GM18870 (cell line): ENCODE measurements around the gene TMEM132E.

Experiments
- ATAC-seq: cut with Tn5 transposase; IDR thresholded peaks from one replicate; pipeline ENCODE4 v1.9.1; 2021; ENCODE audit warnings: moderate library complexity; ENCODE audit not compliant: unreplicated experiment

TMEM132E gene

GRCh38 chr17:34592002-34592401 lies 12.6 kb downstream of the TMEM132E start:
- no peak for ATAC-seq

DNA sequence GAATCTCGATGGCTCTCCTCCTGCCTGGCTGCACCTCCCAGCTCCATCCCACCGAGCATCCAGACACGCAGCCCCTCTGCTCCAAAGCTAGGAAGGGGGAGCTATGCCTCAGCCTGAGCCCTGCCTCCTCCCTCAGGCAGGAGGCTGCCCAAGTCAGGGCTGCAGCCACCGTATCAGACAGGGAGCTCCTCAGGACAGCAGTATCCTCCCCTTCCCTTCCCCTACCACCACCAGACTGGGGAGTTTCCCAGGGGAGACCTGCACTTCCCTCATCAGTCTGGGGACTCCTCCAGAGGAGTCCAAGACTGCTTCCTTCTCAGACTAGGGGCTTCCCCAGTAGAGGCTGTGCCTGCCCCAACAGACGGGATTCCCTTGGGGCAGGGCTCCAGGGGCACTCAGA lies 17.5 kb downstream of the TMEM132E start:
- ATAC-seq: no peak

GRCh38 chr17:34598161-34598776 lies 18.9 kb downstream of the TMEM132E start:
- ATAC-seq: no peak

DNA sequence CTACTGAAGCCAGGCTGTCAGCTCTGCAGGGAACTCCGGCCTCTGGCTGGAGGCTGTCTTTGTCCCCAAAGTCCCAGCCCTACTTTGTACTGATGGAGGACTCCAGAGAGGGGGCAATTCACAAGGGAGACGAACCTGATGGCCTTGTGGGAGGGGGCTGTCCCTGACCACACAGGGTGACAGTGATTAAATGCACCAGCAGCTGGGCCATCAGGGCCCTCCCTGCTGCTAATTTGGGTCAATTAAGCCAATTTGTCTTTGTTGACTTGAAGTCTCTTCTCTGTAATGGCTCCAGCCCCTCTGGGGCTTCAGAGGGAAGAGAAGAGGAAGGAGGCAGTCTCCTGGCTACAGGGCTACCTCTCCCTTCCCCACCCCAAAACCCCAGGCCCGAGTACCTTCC lies 22.0 kb downstream of the TMEM132E start:
- ATAC-seq: no peak

- no peak for ATAC-seq
These were observed 24.6 kb downstream of the TMEM132E start for GRCh38 chr17:34603974-34604373.

GRCh38 chr17:34606763-34607162 lies 27.4 kb downstream of the TMEM132E start:
- ATAC-seq: no peak

DNA sequence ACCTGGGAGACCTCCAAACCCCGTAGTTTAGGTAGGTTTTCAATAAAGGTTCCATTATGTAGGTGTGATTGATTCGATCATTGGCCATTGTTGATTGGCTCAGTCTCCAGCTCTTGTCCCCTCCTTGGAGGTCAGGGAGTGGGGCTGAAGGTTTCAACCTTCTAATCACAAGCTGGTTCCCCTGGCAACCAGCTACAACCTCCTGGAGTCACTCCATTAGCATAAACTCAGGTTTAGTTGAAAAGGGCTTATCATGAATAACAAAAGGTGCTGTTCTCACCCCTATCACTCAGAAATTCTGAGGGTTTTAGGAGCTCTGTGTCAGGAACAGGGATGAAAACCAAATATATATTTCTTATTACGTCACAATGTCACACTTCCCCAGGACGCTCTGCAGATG lies 28.5 kb downstream of the TMEM132E start:
- no peak for ATAC-seq

GRCh38 chr17:34609210-34609609 lies 29.8 kb downstream of the TMEM132E start:
- ATAC-seq: no peak

DNA sequence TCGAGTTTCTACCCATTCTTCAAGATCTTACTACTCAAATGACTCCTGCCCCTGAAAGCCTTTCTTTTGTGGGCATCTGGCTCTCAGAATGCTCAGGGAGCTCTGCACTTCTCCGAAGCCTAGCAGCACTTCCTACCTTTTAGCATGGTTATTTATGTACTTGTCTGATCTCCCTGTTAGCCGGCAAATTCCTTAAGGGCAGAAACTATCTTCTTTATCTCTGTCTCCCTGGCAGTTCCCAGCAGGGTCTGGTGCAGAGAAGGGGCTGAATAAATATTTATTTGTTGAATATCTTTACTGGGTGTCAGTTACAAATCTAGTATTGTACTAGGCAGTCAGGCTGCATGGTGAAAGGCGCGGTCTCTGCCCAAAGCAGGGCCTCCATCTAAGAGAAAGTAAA lies 30.7 kb downstream of the TMEM132E start:
- no peak for ATAC-seq

- no peak for ATAC-seq
These were observed 31.1 kb downstream of the TMEM132E start for GRCh38 chr17:34610506-34610905.

DNA sequence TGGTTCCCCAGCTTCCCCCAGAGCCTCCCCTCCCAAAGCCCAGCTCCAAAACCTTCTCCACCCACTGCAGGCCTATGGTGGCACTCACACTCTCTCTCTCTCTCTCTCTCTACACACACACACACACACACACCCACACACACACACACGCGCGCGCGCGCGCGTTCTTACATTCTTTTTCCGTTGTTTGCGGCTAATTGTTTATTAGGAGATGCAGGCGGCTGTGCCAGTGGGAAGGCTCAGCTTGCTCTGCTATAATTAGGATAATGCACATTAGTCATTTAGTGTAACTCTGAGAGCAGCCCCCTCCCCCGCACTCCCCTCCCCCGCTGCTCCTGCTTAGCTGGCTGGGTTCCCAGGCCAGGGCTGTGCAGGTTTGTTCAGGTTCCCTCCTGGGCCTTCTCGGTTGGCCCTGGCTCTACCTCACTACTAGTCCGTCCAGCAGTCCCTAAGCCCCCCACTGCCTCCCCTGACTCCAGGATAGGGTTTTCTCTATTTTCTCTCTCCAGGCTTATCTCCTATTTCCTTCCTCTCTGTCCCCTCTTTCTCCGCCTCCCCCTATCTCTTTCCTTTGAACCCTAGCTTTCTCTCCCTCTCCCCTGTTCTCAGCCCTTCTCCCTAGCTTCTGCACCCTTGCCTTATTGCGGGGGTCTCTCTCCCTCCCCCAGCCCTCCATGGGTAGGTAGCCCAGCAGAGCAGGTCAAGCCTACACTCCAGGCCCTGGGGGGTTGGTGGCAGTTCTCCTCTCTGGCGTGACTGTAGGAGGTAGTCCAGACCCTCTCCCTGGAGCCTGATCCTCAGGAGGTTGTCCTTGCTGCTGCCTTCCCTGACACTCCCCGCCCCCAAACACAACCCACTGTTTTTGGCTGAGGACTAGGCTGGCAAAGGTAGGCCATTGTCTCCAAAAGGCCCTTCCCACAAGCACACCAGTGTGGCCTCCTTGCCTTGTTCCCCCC lies 34.0 kb downstream of the TMEM132E start:
- no peak for ATAC-seq

- no peak for ATAC-seq
These were observed 35.3 kb downstream of the TMEM132E start for GRCh38 chr17:34614698-34615097.

GRCh38 chr17:34615326-34615725 lies 35.9 kb downstream of the TMEM132E start:
- ATAC-seq: no peak

DNA sequence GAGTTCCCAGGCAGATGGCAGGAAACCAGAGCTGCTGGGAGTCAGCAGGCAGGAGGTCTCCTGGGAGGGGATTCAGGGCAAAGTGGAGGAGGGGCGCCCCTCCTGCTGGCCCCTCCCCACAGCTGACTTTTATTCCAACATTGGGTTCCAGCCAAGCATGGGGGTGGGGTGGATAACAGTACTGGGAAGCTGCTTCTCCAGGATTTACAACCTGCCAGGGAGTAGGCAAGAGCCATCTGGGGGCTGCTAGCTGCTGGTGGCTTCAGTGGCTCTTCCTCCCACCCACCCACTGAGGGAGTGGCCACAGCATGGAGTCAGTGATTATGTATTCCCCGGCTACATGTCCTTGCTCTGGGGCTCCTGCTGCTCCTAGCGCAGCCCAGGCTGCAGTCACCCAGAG lies 36.8 kb downstream of the TMEM132E start:
- ATAC-seq: no peak

GRCh38 chr17:34617398-34617797 lies 38.0 kb downstream of the TMEM132E start:
- no peak for ATAC-seq

DNA sequence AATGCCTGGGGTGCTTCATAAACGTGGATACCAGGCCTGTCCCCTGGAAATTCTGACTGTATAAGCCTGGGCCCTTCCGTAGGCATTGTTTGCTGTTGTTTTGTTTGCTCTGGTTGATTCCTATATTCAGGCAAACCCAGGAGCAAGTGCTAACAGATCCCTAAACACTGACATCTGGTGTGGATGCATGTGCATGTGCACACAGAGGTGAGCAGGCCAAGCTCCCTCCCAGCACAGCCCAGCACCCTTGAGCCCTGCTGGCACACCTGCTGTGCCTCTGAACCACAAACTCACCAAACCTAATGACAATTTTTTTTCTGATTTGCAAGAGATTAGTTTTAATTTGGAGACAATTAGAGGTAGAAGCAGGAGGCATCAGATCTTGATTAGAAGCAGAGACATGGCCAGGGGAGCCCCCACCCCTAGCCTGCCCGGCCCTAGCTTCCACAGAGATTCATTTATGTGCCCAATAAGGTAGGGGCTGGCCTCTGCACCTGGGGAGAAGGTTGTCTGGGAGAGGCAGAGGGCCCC lies 40.4 kb downstream of the TMEM132E start:
- no peak for ATAC-seq

- no peak for ATAC-seq
These were observed 41.1 kb downstream of the TMEM132E start for GRCh38 chr17:34620458-34620857.

- no peak for ATAC-seq
These were observed 43.7 kb downstream of the TMEM132E start for GRCh38 chr17:34622862-34623623.

- ATAC-seq: no peak
These were observed 44.7 kb downstream of the TMEM132E start for GRCh38 chr17:34623856-34624766.

DNA sequence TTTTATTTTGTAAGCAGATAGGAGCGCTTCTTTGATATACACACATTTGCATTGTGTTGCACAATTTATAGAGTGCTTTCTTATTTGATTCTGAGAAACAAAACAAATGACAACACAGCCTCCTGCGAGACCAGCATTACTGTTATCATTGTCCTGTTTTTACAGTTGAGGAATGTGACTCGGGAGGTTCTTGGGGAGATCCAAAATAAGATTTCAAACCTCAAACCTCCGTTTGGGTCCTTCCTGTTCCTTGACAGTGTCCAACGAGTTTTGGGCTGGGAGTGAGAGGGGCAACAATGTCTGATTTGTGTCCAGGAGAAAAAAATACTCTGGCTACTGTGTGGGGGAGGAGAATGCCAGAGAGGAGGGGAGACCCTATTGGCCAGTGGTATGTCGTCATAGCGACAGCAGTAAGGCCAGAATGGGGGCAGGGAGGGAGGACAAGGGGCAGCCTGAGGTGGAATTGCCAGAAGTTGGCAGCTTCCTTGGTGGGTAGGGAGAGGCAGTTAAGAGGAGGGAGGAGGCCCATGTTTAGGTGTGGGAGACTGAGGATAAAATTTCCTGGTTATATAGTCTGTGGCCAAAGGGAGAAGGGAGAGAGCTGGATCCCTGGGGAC lies 45.5 kb downstream of the TMEM132E start:
- no peak for ATAC-seq
